Ureter (tissue), 1 donor: ENCODE results near the gene IGFBP3. TPM values are rescaled to one million over a fixed set of nuclear protein-coding genes. Genes with fewer than 3 reads are reported as not detected.

Experiments
- DNase-seq: peaks from one replicate; pipeline ENCODE4 v3.0.0-alpha.2; 2020; ENCODE audit warnings: low spot score
- total RNA-seq: library from RNA; stranded (reverse); gene quantifications from one replicate; pipeline ENCODE4 v1.2.4, GENCODE V29; 2023
- donor health status: DM: yes; HTN: yes; CAD: no.

The IGFBP3 gene
- total RNA-seq, 1 donor from 2014 or later: 445 TPM

GRCh38 chr7:45891462-45892402 lies 29.3 kb downstream of the IGFBP3 start:
- DNase-seq: no peak

GRCh38 chr7:45890902-45891461 lies 30.1 kb downstream of the IGFBP3 start:
- DNase-seq: no peak

GRCh38 chr7:45890125-45890901 lies 30.8 kb downstream of the IGFBP3 start:
- DNase-seq: no peak

GRCh38 chr7:45889367-45890067 lies 31.6 kb downstream of the IGFBP3 start:
- no peak for DNase-seq

DNA sequence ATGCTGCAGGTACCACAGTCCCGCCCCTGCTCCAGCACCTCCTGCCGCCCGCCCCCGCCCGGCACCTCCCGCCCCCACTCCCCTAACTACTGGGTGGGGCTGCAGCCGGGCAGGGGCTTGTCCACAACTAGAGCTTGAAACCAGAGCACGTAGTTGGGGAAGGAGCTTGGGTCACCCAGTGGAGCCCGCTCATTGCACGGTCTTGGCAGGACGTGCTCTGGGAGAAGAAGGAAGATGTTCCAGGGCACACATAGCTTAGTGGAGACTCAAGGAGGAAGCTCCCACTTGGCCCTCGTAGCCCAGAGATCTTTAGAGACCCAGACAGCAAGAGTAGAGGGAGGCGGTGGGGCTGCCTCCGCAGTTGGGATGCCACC lies 32.1 kb downstream of the IGFBP3 start:
- DNase-seq: no peak

DNA sequence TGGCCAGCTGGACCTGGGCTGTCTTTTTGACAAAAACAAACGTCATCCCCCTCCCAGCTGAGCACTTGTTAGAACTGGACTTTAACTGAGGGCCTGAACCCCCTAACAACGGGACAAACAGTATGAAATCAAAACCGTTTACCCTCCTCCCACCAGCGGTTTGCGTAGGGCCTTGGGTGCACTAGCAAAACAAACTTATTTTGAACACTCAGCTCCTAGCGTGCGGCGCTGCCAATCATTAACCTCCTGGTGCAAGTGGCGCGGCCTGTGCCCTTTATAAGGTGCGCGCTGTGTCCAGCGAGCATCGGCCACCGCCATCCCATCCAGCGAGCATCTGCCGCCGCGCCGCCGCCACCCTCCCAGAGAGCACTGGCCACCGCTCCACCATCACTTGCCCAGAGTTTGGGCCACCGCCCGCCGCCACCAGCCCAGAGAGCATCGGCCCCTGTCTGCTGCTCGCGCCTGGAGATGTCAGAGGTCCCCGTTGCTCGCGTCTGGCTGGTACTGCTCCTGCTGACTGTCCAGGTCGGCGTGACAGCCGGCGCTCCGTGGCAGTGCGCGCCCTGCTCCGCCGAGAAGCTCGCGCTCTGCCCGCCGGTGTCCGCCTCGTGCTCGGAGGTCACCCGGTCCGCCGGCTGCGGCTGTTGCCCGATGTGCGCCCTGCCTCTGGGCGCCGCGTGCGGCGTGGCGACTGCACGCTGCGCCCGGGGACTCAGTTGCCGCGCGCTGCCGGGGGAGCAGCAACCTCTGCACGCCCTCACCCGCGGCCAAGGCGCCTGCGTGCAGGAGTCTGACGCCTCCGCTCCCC lies 32.7 kb downstream of the IGFBP3 start, which contains the start of gene IGFBP1:
Gene IGFBP1, plus strand, starts transcription at position 304 of the 808 bp plus-strand sequence. Its CDS starts 165 bp downstream, at position 469.
- no peak for DNase-seq

- no peak for DNase-seq
Measured at GRCh38 chr7:45886931-45887667, 34.0 kb downstream of the IGFBP3 start.

DNA sequence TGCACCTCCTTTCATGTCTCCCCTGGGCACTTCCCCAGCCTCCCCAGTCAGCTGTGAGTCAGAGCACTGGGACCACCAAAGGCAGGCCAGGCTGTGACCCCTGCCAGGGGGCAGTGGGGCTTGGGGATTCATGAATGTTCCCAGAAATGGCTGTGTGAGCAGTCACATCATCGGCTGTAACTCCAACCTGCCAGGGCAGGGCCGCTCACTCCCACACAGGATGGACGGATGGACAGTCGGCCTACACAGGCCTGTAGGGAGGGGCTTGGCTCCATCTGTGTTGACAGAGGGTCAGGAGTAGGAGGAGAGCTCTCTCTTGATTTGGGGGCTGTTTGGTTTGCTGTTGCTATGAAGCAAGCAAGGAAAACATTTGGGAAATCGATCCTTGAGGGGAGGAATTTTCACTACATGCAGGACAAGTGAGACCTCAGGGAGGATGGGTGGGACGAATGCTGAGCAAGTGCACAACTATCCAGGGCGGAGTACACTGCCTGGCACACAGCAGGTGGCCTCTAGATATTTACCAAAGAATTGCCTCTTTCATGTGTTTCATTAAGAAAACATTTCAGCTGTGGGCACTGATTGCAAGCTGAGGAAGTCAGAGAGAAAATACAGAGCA lies 35.7 kb downstream of the IGFBP3 start:
- DNase-seq: no peak

DNA sequence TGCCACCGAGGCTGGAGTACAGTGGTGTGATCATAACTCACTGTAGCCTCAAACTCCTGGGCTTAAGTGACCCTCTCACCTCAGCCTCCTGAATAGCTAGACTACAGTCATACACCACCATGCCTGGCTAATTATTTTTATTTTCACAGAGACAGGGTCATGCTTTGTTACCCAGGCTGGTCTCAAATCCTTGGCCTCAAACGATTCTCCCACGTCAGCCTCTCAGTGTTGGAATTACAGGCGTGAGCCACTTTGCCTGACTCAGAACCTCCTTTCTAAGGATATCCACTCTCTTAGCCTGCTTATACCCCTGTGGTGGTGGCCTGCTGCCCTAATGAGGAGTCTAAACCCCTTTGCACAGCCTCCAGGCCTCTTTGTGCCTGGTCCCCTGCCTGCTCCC lies 36.9 kb downstream of the IGFBP3 start:
- DNase-seq: no peak

DNA sequence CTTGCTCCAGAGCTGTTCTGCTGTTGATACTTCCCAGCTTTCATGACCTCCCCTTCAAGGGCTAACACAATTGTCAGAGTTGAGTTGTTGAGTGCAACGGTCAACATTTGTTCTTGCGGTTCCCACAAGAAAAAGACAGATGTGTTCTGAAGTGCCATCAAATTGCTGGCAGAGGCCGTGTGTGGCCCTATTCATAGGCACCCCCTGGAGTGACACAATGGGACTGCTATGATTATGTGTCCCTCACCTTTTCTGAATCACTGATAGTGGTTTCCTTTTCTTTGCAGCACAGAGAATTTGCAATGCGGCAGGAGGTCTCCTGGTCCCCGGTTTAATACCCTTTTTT lies 38.6 kb downstream of the IGFBP3 start:
- DNase-seq: no peak

- no peak for DNase-seq
Measured at GRCh38 chr7:45881759-45882464, 39.2 kb downstream of the IGFBP3 start.

DNA sequence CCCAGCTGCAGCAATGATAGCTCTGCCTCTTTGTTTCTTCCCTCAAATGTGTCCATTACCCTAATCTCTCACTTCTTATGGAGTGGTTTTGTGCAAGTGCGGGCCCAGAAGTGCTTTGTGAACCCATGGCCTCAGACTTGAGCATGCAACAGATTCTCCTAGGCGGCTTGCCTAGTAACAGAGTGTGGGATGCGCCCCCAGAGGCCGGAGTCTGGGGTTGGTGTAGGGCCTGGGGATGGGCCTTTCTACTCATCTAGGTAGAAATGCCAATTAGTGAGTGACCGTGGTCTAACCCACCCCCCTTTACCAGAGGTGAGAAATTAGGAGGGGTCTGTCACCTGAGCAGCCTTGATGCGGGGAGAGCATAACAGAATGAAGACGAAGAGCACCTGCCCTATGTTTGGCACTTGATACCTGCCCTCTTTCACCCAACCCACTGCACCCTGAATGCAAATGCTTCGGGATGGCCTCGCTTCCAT lies 39.8 kb downstream of the IGFBP3 start:
- no peak for DNase-seq

DNA sequence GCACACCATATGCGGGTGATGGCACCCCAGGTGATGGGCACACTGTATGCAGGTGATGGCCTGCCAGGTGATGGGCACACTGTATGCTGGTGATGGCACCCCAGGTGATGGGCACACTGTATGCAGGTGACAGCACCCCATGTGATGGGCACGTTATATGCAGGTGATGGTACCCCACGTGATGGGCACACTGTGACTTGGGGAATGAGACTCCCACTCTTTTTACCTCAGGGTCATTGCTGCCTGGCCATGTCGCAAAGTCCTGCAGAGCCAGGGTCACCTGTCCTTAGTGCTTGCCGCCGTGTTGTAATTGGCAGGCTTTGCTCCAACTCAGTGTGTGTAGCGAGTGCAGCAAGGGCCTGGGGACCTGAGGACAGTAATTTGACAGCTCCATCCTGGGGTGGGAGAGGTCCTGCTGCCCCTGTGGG lies 40.6 kb downstream of the IGFBP3 start:
- DNase-seq: no peak

DNA sequence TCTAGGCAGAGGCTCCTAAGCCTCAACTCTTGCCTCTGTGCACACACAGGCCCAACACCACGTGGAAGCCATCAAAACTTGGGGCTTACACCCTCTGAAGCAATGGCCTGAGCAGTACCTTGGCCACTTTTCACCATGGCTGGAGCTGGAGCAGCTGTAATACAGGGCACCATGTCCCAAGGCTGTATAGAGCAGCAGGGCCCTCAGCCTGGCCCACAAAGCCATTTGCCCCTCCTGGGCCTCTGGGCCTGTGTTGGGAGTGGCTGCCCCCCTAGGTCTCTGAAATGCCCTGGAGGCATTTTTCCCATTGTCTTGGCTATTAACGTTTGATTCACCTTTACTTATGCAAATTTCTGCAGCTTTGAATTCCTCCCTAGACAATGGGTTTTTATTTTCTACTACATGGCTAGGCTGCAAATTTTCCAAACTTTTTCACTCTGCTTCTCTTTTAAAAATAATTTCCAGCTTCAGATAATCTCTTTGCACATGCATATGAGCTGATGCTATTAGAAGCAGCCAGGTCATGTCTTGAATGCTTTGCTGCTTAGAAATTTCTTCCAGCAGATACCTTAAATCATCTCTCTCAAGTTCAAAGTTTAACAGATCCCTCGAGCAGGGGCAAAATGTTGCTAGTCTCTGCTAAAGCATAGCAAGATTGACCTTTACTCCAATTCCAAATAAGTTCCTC lies 42.5 kb downstream of the IGFBP3 start:
- no peak for DNase-seq

GRCh38 chr7:45876519-45876918 lies 44.6 kb downstream of the IGFBP3 start:
- DNase-seq: no peak

DNA sequence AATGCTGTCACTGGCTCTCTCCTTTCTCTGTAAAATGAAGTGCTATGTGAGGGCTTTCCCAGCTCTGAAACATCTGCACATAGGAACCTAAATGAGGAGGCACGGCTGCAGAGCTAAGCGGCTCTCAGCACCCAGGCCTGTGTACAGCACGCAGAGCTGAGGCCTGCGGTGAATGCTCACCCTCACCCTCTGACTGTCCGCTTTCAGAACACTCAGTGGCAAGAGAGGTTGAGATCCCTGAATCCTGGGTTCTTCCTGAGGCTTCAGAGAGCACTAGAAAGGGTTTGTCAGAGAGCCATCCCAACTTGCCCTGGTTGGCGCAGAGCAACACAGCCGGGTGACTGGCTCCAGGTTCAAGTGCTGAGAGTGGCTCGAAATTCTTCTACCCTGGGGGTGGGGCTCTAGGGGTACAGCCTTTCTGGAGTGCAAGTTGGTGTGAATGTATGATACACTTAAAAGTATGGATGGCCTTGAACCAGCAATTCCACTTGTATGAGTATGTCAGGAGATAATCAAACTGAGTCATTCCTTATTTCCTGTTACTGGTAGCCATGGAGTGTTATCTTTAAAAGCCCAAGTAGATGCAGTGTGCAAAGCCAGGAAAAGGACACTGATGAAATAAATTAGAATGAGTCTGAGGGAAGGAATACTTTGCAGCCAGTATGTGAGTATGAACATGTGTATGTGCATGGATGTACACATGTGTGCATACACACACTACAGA lies 46.5 kb downstream of the IGFBP3 start:
- DNase-seq: no peak

- DNase-seq: no peak
Measured at GRCh38 chr7:45873355-45873754, 47.7 kb downstream of the IGFBP3 start.

DNA sequence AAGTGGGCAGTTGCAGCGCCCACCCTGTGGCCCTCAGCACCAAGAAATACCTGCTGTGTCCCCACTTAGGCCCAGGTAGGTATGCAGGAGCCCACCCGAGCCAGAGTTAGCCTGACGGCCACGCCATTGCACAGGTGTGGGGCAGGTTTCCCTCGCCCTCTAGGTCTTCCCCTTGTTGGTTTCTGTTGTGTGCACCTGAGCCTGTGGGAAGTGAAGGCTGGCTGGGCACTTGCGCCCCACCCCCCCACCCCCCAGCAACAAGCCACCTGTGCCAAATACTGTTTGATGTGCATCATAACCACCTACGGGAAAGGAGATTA lies 48.1 kb downstream of the IGFBP3 start, which contains the start of gene CCDC201:
Gene CCDC201, minus strand, starts transcription at position 48 of the 320 bp plus-strand sequence. CDS start 75 bp downstream, outside the sequence.
- DNase-seq: no peak
